ENCODE measurements around the gene ADAM20.
"Not testable (repeated sequence)": the region's sequence is repeated elsewhere in the genome, so short reads cannot be mapped to it uniquely, and the experiment has no call there.

Gene ADAM20

GRCh38 chr14:70534904-70535303, at the start of gene ADAM20:
TSS of gene ADAM20 (minus strand) at chr14:70535004. CDS start at chr14:70524757, 10,247 bp downstream.
- DNase-seq, result no peak

GRCh38 chr14:70576891-70577290, 42.1 kb upstream of the ADAM20 start:
- DNase-seq, result no peak

- DNase-seq, result no peak
Measured at GRCh38 chr14:70573050-70573449, 38.2 kb upstream of the ADAM20 start.

- no peak for DNase-seq
Measured at GRCh38 chr14:70571139-70571538, 36.3 kb upstream of the ADAM20 start.

GRCh38 chr14:70567791-70568190, 33.0 kb upstream of the ADAM20 start:
- DNase-seq, result peak; percentile 3 to 53

DNA sequence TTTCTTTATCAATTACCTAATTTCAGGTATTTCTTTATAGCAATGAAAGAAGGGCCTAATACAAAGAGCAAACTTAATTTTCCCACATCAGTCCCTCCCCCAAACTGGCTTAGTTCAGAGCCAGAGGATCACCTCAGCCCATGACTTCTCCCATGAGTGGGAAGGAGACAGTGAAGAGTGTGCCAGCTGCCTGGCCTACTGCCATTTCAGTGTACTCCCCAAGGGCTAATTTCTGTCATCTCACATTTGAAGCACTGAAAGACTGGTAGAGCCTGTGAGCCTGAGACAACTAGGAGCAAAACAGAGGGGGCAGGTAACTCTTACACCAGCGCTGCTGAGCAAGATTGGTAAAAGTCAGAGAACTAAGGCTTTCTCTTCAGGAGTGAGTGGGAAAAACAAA, 29.1 kb upstream of the ADAM20 start:
- no peak for DNase-seq

DNA sequence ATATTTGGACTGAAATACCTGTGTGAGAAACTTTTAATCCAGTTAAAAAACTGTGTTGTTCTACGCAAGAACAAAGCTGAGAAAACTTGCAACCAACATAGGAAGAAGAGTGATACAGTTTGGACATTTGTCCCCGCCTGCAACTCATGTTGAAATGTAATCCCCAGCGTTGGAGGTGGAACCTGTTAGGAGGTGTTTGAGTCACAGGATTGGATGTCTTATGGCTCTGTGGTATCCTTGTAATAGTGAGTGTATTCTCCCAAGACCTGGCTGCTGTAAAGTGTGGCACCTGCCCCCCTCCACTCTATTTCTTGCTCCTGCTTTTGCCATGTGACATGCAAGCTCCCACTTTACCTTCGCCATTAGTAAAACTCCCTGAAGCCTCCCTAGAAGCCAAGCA, 28.6 kb upstream of the ADAM20 start:
- no peak for DNase-seq

DNA sequence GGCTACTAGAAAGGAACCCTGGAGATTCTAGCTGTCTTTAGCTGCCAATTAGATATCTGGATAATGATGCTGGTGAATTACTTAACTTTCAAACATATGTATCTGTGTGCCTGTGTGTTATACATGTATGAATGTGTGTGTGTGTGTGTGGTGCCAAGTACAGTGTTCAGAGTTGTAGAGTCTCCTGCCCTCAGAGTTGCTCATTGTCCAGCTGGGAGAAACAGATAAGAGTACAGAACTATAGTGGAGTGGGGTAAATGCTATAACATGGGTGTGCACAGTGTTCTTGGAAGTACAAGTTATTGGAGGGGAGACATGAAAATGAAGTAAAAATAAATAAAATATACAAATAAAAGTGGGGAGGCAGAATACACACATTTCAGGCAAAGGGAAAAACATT, 23.6 kb upstream of the ADAM20 start:
- DNase-seq, result no peak

DNA sequence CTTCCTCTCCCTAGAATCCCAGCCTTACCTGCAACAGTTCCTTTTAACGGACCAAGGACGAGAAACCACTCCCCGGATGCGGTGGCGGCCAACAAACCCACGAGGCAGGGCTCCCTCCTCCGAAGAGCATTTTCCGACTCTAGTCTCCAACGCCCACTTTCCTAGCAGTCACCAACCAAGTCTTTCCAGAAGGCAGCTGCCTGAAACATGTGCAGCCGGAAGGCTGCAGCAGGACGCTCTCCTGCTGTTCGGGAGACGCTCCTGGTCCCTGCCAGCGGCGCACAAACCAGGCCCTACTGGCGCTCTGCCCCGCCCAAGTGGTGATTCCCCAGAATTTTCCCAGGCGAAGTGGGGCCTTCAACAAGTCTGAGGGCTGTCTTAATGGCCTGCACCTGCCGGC, 21.1 kb upstream of the ADAM20 start:
- no peak for DNase-seq

DNA sequence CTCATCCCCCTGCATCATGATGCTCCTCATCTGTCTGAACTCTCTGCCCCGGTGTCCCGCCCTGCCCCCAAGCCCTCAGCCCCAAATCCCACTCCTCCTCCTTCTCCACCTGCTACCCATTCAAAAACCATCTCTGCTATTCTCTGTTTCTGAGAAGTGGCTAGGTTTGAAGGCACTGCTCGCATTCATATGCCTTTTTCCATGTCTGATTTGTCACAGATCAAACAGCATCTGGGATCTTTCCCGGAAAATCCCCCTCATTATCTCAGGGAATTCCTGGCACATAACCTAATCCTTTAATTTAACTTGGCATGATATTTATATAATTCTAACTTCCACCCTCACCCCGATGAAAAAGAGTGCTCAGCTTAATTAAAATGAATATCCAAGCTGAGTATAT, 3.3 kb upstream of the ADAM20 start:
- DNase-seq, result no peak

GRCh38 chr14:70536830-70537229, 2.0 kb upstream of the ADAM20 start:
- no peak for DNase-seq

DNA sequence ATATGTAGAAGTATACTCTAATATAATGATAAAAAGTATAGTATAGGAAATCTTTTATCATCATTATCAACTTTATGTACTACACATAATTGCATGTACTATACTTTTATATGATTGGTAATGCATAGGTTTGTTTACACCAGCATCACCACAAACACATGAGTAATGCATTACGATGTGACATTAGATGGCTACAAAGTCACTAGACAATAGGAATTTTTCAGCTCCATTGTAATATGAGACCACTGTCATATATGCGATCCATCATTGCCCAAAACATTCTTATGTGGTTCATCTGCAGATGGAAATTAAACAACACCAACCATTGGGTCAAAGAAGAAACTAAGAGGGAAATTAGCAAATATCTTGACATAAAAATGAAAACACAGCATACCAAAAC, 4.4 kb downstream of the ADAM20 start:
- no peak for DNase-seq

DNA sequence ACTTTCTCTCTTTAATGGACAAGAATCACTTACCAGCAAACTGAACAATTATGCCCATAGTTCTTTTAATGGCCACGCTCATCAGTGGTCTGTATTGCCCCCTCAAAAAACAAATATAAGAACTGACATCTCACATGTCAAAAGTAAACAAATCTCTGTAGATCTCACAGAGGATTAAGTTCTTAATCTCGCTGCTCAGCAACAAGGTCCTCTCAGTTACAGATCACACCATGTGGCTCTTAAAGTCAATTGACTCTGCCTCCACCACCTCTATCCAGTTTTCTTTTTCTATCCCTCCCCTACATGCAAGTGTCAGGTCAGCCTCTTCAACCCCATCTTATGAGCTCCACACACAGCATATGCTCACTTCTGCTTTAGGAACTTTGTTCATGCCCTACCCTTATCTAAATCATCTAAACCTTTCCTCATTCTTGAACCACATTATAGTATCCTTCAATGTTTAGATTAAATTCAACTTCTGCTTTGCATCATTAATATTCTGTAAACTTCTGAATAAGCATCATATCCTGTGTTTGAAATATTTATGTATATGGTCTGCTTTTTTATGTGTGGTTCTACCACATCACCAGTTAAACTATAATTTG, 7.2 kb downstream of the ADAM20 start:
- no peak for DNase-seq

DNA sequence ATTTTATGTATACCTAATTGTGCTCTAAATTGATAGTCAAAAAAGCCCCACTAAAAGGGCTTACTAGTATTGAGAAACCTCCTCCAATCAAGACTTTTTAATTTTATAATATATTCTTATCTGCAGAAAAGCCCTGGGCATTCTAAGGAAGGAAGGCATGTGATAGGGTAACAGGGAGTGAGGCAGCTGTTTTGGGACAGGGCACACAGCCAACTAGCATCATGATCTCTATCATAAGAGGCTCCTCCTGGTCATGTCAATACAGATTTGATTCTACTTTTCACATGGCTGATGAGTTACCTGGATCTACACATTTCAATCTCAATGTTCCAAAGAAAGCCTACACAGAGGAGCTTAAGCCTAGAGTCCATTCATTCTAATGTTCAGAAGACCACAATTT, 9.1 kb downstream of the ADAM20 start:
- DNase-seq, result no peak

DNA sequence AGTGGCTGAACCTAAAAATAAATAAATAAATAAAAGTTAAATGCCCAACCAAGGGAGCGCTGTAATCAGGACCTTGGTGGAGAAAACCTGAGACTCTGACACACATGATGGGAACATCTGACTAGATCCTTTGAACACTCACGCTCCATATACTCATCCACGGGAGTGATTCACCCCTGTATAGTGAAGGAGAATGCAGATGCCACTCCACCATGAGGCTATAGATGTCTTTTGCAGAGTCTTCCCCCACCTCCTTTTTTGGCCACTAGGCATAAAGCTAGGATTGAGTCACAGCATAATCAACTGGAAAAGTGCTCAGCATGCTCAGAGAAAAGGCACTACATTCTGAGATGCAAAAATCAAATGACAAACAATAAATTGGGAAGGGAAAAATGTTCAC, 19.0 kb downstream of the ADAM20 start:
- DNase-seq, result no peak

- no peak for DNase-seq
Measured at GRCh38 chr14:70514168-70515069, 20.4 kb downstream of the ADAM20 start.

- no peak for DNase-seq
Measured at GRCh38 chr14:70498191-70498590, 36.6 kb downstream of the ADAM20 start.

GRCh38 chr14:70489579-70490200, 45.1 kb downstream of the ADAM20 start:
- no peak for DNase-seq

GRCh38 chr14:70477356-70478105, 57.3 kb downstream of the ADAM20 start:
- DNase-seq, result not testable (repeated sequence)

- DNase-seq, result not testable (repeated sequence)
Measured at GRCh38 chr14:70475459-70475858, 59.3 kb downstream of the ADAM20 start.

GRCh38 chr14:70473825-70474224, 61.0 kb downstream of the ADAM20 start:
- DNase-seq, result no peak

Data from NCI-H2081 (cell line).